Limb (tissue), 2 donors: ENCODE data around the gene FHOD1.
A peak's percentile ranks its signal among the peaks of the same experiment; 100 is the strongest.

ENCODE experiments used
- DNase-seq, 2 donors: peaks; one replicate each; pipeline ENCODE4 v3.0.0-alpha.2; 2016; ENCODE audit errors: extremely low spot score in 2 of 2

FHOD1 gene

GRCh38 chr16:67235816-67236562 lies 11.3 kb downstream of the FHOD1 start:
- DNase-seq: no peak

GRCh38 chr16:67234180-67234597 lies 13.1 kb downstream of the FHOD1 start:
- DNase-seq: no peak

GRCh38 chr16:67233596-67233995 lies 13.7 kb downstream of the FHOD1 start:
- no peak for DNase-seq

GRCh38 chr16:67230809-67231660 lies 16.2 kb downstream of the FHOD1 start:
- no peak for DNase-seq

DNA sequence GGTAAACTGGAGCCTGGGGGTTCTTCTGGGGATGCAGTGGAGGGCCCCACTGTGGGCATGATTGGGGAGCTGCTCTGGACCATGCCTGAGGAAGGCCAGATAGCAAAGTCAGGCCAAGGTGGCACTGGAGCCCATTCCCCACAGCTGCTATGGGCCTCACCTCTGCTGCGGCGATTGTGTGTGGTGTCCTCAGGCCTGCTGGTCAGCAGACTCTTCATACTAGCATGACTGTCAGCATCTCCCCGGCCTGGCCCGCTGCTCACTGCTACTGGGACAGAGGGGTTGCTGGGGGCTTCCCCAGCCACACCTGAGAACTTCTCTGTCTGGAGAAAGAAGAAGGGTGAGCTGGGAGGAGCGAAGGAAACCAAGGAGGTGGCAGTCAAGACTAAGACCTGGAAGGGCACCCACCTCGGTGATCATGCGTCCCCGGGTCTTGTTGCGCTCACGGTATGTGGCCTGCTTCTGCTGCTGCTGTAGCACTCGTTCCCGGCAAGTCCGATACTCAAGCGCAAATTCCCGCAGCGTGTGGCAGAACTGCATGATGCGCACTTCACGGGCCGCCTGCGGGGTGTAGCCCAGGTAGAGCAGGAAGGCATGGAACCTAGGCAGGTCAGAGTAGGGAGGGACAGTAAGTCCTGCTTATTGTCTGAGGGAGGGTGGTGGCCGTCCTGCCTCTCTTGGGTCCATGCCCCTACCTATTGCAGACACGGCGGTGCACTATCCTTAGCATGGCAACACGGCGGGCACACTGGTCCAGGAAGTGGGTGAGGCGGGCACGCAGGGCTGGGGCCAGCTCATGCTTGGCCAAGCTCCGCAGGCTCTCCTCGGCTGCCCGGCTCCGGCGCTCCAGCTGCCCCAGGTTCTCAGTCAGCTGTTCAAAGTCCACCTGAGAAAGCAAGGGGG lies 17.1 kb downstream of the FHOD1 start:
- DNase-seq: no peak

DNA sequence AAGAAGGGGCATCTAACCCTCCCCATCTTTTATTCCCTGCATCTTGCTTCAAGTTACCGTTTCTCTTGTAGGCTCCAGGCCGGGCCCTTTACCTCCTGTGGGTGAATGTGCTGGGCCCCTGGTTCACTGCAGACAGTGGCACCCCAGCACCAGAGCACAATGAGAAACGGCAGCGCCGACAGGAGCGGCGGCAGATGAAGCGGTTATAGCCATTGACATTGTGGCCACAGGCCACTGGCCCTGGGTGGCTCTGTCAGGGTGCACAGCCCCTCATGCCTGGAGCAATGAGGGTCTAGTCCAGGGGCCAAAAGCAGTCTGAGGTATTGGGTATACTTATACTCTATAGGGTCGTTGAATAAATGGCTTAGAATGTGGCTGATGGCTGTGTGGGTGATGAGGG lies 18.4 kb downstream of the FHOD1 start:
- DNase-seq: no peak

- DNase-seq: no peak
Measured at GRCh38 chr16:67228034-67228785, 19.1 kb downstream of the FHOD1 start.

- DNase-seq: no peak
Measured at GRCh38 chr16:67227567-67227921, 19.7 kb downstream of the FHOD1 start.

- peak; percentile 97 to 99 for DNase-seq
Measured at GRCh38 chr16:67226804-67227566, 20.3 kb downstream of the FHOD1 start, which contains the start of gene TMEM208. Gene TMEM208 (plus strand): TSS chr16:67227130. CDS start chr16:67227219, 89 bp downstream.

GRCh38 chr16:67226295-67226803 lies 20.9 kb downstream of the FHOD1 start:
- no peak for DNase-seq

- DNase-seq: no peak
Measured at GRCh38 chr16:67223992-67224391, 23.3 kb downstream of the FHOD1 start.

GRCh38 chr16:67216612-67217490 lies 30.4 kb downstream of the FHOD1 start:
- no peak for DNase-seq

- DNase-seq: no peak
Measured at GRCh38 chr16:67215706-67216105, 31.6 kb downstream of the FHOD1 start.

- no peak for DNase-seq
Measured at GRCh38 chr16:67213197-67214019, 33.9 kb downstream of the FHOD1 start.

DNA sequence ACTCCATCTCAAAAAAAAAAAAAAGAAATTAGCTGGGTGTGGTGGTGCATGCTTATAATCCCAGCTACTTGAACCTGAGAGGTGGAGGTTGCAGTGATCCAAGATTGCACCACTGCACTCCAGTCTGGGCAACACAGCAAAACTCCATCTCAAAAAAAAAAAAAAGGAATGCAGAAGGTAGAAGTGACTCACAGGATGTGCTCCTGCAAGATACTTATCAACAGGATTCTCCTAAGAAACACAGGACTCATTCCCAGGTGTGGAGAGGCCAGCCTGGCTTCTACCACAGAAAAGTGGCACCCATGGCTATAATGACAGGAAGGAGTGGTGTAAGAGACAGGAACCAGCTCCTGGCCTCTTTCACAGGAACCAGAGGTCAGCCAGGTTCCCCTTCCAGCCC lies 34.5 kb downstream of the FHOD1 start:
- no peak for DNase-seq

DNA sequence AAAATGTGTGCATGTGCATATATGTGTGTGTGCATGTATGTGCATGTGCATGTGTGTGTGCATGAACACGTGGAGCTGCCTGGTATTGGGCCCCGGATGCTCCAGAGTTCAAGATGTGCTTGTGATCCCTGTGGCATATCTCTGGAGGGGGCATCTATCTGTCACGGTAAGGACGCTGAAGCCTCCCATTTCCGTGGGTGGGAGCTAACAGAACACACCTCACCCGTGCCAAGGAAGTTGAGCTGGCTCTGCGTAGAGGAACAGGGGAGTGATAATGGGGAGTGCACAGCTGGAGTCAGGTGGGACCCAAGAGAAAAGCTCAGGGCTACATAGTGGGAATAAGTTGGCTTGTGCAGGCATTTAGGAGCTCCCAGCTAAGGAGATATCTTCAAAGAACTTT lies 35.6 kb downstream of the FHOD1 start:
- DNase-seq: no peak

GRCh38 chr16:67210069-67210937 lies 37.0 kb downstream of the FHOD1 start:
- no peak for DNase-seq
